DOHH2 (cell line): ENCODE measurements around the gene ZNF483.

Source experiments
- EZH2phosphoT487 ChIP-seq: fragments of 200-600 bp; sonication (generic); IDR thresholded peaks from 2 replicates; pipeline ENCODE4 v1.6.1; 2017; ENCODE audit warnings: borderline replicate concordance, mild to moderate bottlenecking, antibody characterized with exemption, low read length, moderate library complexity, mixed read lengths
- TF ChIP-seq, protein P1 (sequence below): fragments of 200-600 bp; sonication (generic); IDR thresholded peaks from one replicate; pipeline ENCODE4 v1.5.1; 2014; ENCODE audit warnings: antibody characterized with exemption, mild to moderate bottlenecking, low read depth, low read length; ENCODE audit not compliant: poor library complexity, severe bottlenecking

DNA sequence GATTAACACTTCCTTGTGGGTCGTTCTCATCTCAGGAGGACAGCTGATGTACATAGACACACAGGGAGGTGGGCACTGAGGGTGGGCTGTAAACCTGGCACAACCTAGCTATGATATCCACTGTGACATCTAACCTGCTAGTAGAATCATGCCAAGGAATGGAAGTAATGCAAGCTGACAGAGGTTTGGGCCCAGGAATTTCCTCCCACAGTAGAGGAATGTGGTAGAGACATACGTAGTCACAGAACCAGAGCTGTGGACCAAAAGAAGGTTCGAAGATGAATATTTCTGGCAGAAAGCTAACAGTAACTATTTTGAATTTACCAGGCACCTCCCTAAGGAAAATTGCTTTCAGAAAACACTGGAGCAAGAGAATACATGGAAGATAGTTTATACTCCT, 90.9 kb downstream of the ZNF483 start:
- TF ChIP-seq, protein P1, sequence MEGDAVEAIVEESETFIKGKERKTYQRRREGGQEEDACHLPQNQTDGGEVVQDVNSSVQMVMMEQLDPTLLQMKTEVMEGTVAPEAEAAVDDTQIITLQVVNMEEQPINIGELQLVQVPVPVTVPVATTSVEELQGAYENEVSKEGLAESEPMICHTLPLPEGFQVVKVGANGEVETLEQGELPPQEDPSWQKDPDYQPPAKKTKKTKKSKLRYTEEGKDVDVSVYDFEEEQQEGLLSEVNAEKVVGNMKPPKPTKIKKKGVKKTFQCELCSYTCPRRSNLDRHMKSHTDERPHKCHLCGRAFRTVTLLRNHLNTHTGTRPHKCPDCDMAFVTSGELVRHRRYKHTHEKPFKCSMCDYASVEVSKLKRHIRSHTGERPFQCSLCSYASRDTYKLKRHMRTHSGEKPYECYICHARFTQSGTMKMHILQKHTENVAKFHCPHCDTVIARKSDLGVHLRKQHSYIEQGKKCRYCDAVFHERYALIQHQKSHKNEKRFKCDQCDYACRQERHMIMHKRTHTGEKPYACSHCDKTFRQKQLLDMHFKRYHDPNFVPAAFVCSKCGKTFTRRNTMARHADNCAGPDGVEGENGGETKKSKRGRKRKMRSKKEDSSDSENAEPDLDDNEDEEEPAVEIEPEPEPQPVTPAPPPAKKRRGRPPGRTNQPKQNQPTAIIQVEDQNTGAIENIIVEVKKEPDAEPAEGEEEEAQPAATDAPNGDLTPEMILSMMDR, result no peak
- TF ChIP-seq EZH2phosphoT487, result no peak
